Erythroblast (primary cell): ENCODE measurements around the gene SCG3.

Source experiments
- GATA1 ChIP-seq: IDR thresholded peaks from 2 replicates; pipeline ENCODE4 v1.6.1; 2011; ENCODE audit warnings: low read depth, mild to moderate bottlenecking, control low read depth, low read length, moderate library complexity
- POLR2A ChIP-seq: IDR thresholded peaks from 2 replicates; pipeline ENCODE4 v1.6.1; 2011; ENCODE audit warnings: mild to moderate bottlenecking, low read length

GRCh38 chr15:51759557-51760070 lies 78.3 kb downstream of the SCG3 start:
- TF ChIP-seq POLR2A (no peak), GATA1 (no peak)
